HUES64 (cell line): ENCODE measurements around the gene IQSEC2.

ENCODE experiments used
- H3K27ac ChIP-seq: 2 replicates; pipeline ENCODE4 v1.7.0; 2013; ENCODE audit warnings: low read depth, low read length, inconsistent platforms
- H3K27me3 ChIP-seq: 2 replicates; pipeline ENCODE4 v1.6.1; 2013; ENCODE audit warnings: mild to moderate bottlenecking, low read length; ENCODE audit not compliant: insufficient read depth
- H3K36me3 ChIP-seq: 2 replicates; pipeline ENCODE4 v1.6.1; 2013; ENCODE audit warnings: mild to moderate bottlenecking, low read length; ENCODE audit not compliant: insufficient read depth
- H3K4me1 ChIP-seq: 2 replicates; pipeline ENCODE4 v1.6.1; 2013; ENCODE audit warnings: mild to moderate bottlenecking, low read length, moderate library complexity; ENCODE audit not compliant: insufficient read depth
- H3K4me3 ChIP-seq: 2 replicates; pipeline ENCODE4 v1.5.1; 2013; ENCODE audit warnings: mild to moderate bottlenecking, low read length, moderate library complexity
- H3K9ac ChIP-seq: 2 replicates; pipeline ENCODE4 v1.6.1; 2013; ENCODE audit warnings: mild to moderate bottlenecking, low read depth, low read length
- H3K9me3 ChIP-seq: 2 replicates; pipeline ENCODE4 v1.6.1; 2013; ENCODE audit warnings: low read depth, low read length; ENCODE audit not compliant: insufficient read depth
- WGBS: fragments of 150-250, 120-280 bp; methylation state at CpG from one replicate; pipeline ENCODE4 v1.1.7; 2013; ENCODE audit warnings: missing lambda C conversion rate; 5-methylcytosine and 5-hydroxymethylcytosine counted together

Gene IQSEC2

GRCh38 chrX:53317365-53318069 is 36.1 kb upstream of the IQSEC2 start:
- H3K27me3 ChIP-seq = peaks cover 49% of the 10 kb centered on the region
- WGBS = 4% methylated on average over 7 of the region's 10 CpGs
- H3K4me1 ChIP-seq = peaks cover 7% of the 10 kb centered on the region; the same call in 1 of the 2 replicates
- H3K36me3 ChIP-seq = no peaks in the 10 kb centered on the region
- no peak overlapping the region for H3K9ac ChIP-seq
- H3K4me3 ChIP-seq = peak overlapping the region; percentile 61
- no peaks in the 10 kb centered on the region for H3K9me3 ChIP-seq
- H3K27ac ChIP-seq = no peak overlapping the region

GRCh38 chrX:53316860-53317237 is 35.5 kb upstream of the IQSEC2 start:
- H3K36me3 ChIP-seq = no peaks in the 10 kb centered on the region
- H3K9me3 ChIP-seq = no peaks in the 10 kb centered on the region
- peaks cover 42% of the 10 kb centered on the region for H3K27me3 ChIP-seq
- no peak overlapping the region for H3K27ac ChIP-seq
- no peak overlapping the region for H3K9ac ChIP-seq
- no peak overlapping the region for H3K4me3 ChIP-seq
- 49% methylated on average over 6 of the region's 6 CpGs for WGBS
- H3K4me1 ChIP-seq = 0 out of 2 replicates have a peak, but pooled peaks cover under 1% of the 10 kb centered on the region

- 77% methylated on average over 14 of the region's 15 CpGs for WGBS
- H3K27ac ChIP-seq = no peak overlapping the region
- no peak overlapping the region for H3K9ac ChIP-seq
- H3K4me1 ChIP-seq = no peaks in the 10 kb centered on the region
- peaks cover 37% of the 10 kb centered on the region for H3K27me3 ChIP-seq
- H3K36me3 ChIP-seq = no peaks in the 10 kb centered on the region
- H3K4me3 ChIP-seq = no peak overlapping the region
- H3K9me3 ChIP-seq = no peaks in the 10 kb centered on the region
These were observed 34.9 kb upstream of the IQSEC2 start for GRCh38 chrX:53316111-53316859.

DNA sequence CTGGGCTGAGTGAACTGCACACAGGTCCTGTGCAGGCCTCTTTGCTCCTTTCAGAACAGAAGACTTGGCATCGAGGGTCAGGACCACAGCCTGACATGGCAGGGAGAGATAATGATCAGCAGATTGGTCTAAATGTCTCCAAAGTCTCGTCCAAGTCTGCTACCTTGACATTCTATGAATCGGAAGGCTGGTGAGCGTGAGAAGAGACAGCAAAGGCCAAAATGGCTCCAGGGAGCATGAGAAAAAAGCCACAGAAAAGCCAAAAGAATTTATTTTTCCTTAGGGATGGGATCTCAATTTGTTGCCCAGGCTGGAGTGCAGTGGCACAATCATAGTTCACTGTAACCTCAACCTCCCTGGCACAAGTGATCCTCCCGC is 32.3 kb upstream of the IQSEC2 start:
- 89% methylated on average over 5 of the region's 5 CpGs for WGBS
- no peak overlapping the region for H3K27ac ChIP-seq

GRCh38 chrX:53312946-53313727 is 31.8 kb upstream of the IQSEC2 start:
- no peaks in the 10 kb centered on the region for H3K36me3 ChIP-seq
- no peak overlapping the region for H3K9ac ChIP-seq
- H3K4me3 ChIP-seq = no peak overlapping the region
- 15% methylated on average over 6 of the region's 8 CpGs for WGBS
- peaks cover 6% of the 10 kb centered on the region for H3K27me3 ChIP-seq
- no peak overlapping the region for H3K27ac ChIP-seq
- no peaks in the 10 kb centered on the region for H3K9me3 ChIP-seq
- no peaks in the 10 kb centered on the region for H3K4me1 ChIP-seq

More for the DNA sequence above, 32.3 kb upstream of the IQSEC2 start:
- Histone ChIP-seq H3K9me3 (no peaks in the 10 kb centered on the region), H3K4me1 (no peaks in the 10 kb centered on the region), H3K9ac (no peak overlapping the region), H3K27me3 (peaks cover 12% of the 10 kb centered on the region), H3K4me3 (no peak overlapping the region), H3K36me3 (no peaks in the 10 kb centered on the region)

DNA sequence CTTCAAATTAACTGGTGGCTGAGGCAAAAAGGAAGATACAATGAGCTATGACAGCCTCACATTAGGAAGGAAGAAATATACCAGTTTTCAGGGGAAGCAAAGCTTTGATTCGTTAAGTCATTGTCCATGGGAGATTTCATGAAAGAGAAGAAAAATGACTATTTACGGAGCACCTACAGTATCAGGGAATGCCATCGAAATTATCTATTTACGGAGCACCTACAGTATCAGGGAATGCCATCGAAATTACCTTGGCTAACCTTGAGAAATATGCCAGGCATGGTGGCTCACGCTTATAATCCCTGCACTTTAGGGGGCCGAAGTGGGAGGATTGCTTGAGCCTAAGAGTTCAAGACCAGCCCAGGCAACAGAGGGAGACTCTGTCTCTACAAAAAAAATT is 28.5 kb upstream of the IQSEC2 start:
- Histone ChIP-seq H3K36me3 (no peaks in the 10 kb centered on the region), H3K27ac (no peak overlapping the region), H3K27me3 (no peaks in the 10 kb centered on the region), H3K9me3 (no peaks in the 10 kb centered on the region), H3K4me1 (no peaks in the 10 kb centered on the region), H3K9ac (no peak overlapping the region), H3K4me3 (no peak overlapping the region)
- WGBS = 94% methylated on average over 7 of the region's 7 CpGs

DNA sequence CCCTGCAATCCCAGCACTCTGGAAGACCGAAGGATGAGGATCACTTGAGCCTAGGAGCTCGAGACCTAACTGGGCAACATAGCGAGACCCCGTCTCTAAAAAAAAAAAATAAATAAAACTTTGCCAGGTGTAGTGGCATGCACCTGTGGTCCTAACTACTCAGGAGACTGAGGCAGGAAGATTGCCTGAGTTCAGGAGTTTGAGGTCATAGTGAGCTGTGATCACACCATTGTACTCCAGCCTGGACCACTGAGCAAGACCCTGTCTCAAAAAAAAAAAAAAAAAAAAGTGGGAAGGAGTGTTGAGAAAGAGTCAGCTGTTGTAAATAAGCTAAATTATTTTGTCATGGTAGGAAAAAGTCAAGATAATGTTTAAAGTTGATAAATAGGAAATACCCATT is 27.5 kb upstream of the IQSEC2 start:
- Histone ChIP-seq H3K4me3 (no peak overlapping the region), H3K36me3 (no peaks in the 10 kb centered on the region), H3K9ac (no peak overlapping the region), H3K27ac (no peak overlapping the region), H3K27me3 (no peaks in the 10 kb centered on the region), H3K4me1 (no peaks in the 10 kb centered on the region), H3K9me3 (no peaks in the 10 kb centered on the region)
- WGBS = 86% methylated on average over 2 of the region's 4 CpGs

DNA sequence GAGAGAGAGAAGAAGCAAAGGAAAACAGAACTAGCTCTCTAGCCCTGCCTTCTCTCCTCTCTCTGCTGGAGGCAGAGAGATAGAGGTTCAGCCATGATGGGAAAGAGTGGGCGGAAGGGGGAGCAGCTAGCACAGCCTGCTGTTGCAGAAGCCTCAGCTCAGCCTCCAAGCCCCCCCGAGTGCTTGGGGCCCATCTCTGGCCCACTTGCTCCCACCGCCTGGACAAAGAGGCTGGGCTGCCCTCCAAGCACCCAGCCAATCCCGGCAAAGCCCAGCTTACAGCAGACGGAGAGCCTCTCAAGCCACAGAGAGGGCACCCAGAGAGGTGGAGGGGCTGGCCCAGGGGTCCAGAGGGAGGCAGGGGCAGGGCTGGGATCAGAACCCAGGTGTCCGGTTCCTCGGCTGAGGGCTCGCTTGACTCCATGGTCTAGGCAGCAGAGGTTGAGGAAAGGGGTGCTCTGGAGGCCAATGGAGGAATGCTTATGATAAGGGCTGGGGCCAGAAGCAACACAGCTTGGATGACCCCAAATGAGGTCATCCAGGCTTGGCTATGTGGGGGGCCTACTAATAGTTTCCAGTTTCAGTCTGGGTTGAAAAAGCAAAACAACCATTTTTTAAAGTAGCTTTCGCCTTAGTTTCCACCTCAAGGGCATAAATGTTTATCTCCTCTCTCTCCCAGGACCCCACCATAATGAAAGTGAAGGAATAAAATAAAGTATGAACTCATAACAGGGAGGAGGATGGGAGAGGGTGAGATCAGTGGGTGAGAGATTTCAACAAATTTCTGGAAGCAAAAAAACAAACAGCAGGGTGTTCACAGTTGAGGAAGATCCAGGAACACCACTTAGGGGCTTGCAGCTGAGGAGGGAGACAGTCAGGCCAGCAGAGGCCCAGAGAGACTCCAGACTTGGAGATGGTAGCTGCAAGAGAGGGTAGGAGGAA is 24.9 kb upstream of the IQSEC2 start:
- 87% methylated on average over 8 of the region's 9 CpGs for WGBS
- no peak overlapping the region for H3K9ac ChIP-seq

GRCh38 chrX:53305219-53305995 is 24.0 kb upstream of the IQSEC2 start:
- no peaks in the 10 kb centered on the region for H3K36me3 ChIP-seq
- H3K4me3 ChIP-seq = no peak overlapping the region
- WGBS = 95% methylated on average over 8 of the region's 8 CpGs
- no peaks in the 10 kb centered on the region for H3K9me3 ChIP-seq
- H3K27me3 ChIP-seq = no peaks in the 10 kb centered on the region
- 0 out of 2 replicates have a peak, but pooled peaks cover 1% of the 10 kb centered on the region for H3K4me1 ChIP-seq
- H3K9ac ChIP-seq = no peak overlapping the region
- no peak overlapping the region for H3K27ac ChIP-seq

More for the DNA sequence above, 24.9 kb upstream of the IQSEC2 start:
- H3K36me3 ChIP-seq = no peaks in the 10 kb centered on the region
- no peaks in the 10 kb centered on the region for H3K9me3 ChIP-seq
- H3K27me3 ChIP-seq = no peaks in the 10 kb centered on the region
- H3K4me3 ChIP-seq = no peak overlapping the region
- no peaks in the 10 kb centered on the region for H3K4me1 ChIP-seq
- H3K27ac ChIP-seq = no peak overlapping the region

DNA sequence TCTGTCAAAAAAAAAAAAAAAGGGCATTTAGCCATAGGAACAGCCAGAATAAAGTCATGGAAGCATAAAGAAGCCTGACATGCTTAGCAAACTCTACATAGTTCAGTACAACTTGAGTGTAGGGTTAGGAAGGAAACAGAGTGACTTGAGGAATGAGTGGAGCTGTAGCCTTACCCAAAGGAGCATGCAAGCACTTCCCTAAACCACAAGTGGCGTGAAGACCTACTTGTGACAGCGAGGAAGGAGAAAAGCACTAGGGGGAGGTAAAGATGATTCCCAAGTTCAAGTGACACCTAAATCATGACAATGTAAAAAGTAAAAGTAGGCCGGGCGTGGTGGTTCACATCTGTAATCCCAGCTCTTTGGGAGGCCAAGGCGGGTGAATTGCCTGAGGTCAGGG is 21.8 kb upstream of the IQSEC2 start:
- WGBS = 100% methylated on average over 1 of the region's 5 CpGs
- no peak overlapping the region for H3K27ac ChIP-seq
- H3K9me3 ChIP-seq = no peaks in the 10 kb centered on the region
- 0 out of 2 replicates have a peak, but pooled peaks cover 5% of the 10 kb centered on the region for H3K4me1 ChIP-seq
- H3K27me3 ChIP-seq = no peaks in the 10 kb centered on the region
- H3K36me3 ChIP-seq = no peaks in the 10 kb centered on the region
- no peak overlapping the region for H3K4me3 ChIP-seq
- H3K9ac ChIP-seq = no peak overlapping the region
